Keratinocyte (primary cell): ENCODE results near the gene FOXC1. TPM values are rescaled to one million over a fixed set of nuclear protein-coding genes. Genes with fewer than 3 reads are reported as not detected.

Experiments
- DNase-seq: peaks from one replicate; pipeline ENCODE4 v3.0.0-alpha.2; 2011; ENCODE audit warnings: low read depth, missing footprints, low spot score
- FAIRE-seq: peaks from 2 replicates; lab custom pipeline; 2011; peaks lifted over from hg19 to GRCh38; lab: Jason Lieb, UNC
- H2AFZ ChIP-seq: 2 replicates; pipeline ENCODE4 v1.6.0; 2012; ENCODE audit warnings: low read length, control low read depth, inconsistent platforms; ENCODE audit not compliant: control insufficient read depth
- H3K27ac ChIP-seq: 2 replicates; pipeline ENCODE4 v1.5.1; 2011; ENCODE audit warnings: low read length; ENCODE audit not compliant: control insufficient read depth, insufficient read depth
- H3K27me3 ChIP-seq: 3 replicates; pipeline ENCODE4 v1.6.0; 2011; ENCODE audit warnings: low read length; ENCODE audit not compliant: control insufficient read depth, insufficient read depth; ENCODE audit errors: extremely low read depth
- H3K36me3 ChIP-seq, 2 experiments: 2 replicates in 1 of 2; 3 replicates in 1 of 2; pipeline ENCODE4 v1.5.1; 2011; ENCODE audit warnings: low read length in 2 of 2, mild to moderate bottlenecking in 1 of 2; ENCODE audit not compliant: control insufficient read depth in 2 of 2, insufficient read depth in 2 of 2; ENCODE audit errors: extremely low read depth in 1 of 2
- H3K4me1 ChIP-seq: 3 replicates; pipeline ENCODE4 v1.5.1; 2011; ENCODE audit warnings: low read length; ENCODE audit not compliant: control insufficient read depth, insufficient read depth; ENCODE audit errors: extremely low read depth
- H3K4me2 ChIP-seq: 3 replicates; pipeline ENCODE4 v1.6.0; 2011; ENCODE audit warnings: low read depth, low read length; ENCODE audit not compliant: control insufficient read depth, insufficient read depth; ENCODE audit errors: extremely low read depth
- H3K4me3 ChIP-seq, 3 experiments: fragments of 200-600 bp in 1 of 3; sonication (generic) in 1 of 3; 2 replicates in 2 of 3; 3 replicates in 1 of 3; pipeline ENCODE4 v1.5.1; 2011 to 2016; ENCODE audit warnings: low read length in 3 of 3, mild to moderate bottlenecking in 3 of 3, control low read depth in 2 of 3, inconsistent platforms in 1 of 3, low read depth in 1 of 3, mixed read lengths in 1 of 3, mixed run types in 1 of 3, moderate library complexity in 1 of 3; ENCODE audit not compliant: control insufficient read depth in 2 of 3, insufficient read depth in 2 of 3; ENCODE audit errors: extremely low read depth in 1 of 3
- H3K79me2 ChIP-seq: 2 replicates; pipeline ENCODE4 v1.6.0; 2012; ENCODE audit warnings: low read length; ENCODE audit not compliant: control insufficient read depth, insufficient read depth
- H3K9ac ChIP-seq: 3 replicates; pipeline ENCODE4 v1.6.0; 2011; ENCODE audit warnings: low read length; ENCODE audit not compliant: control insufficient read depth, insufficient read depth; ENCODE audit errors: extremely low read depth
- H3K9me1 ChIP-seq: 3 replicates; pipeline ENCODE4 v1.6.0; 2011; ENCODE audit warnings: low read length; ENCODE audit not compliant: control insufficient read depth, insufficient read depth; ENCODE audit errors: extremely low read depth
- H3K9me3 ChIP-seq: 2 replicates; pipeline ENCODE4 v1.5.1; 2012; ENCODE audit warnings: low read depth, low read length; ENCODE audit not compliant: control insufficient read depth
- H4K20me1 ChIP-seq: 3 replicates; pipeline ENCODE4 v1.6.0; 2011; ENCODE audit warnings: low read length; ENCODE audit not compliant: control insufficient read depth, insufficient read depth; ENCODE audit errors: extremely low read depth
- EZH2 ChIP-seq: IDR thresholded peaks from one replicate; pipeline ENCODE4 v1.6.1; 2012; ENCODE audit warnings: inconsistent platforms, mild to moderate bottlenecking, low read length, moderate library complexity
- dilution Hi-C: fragments of 300-500 bp; cut with MboI; formaldehyde crosslinking; loops from one replicate; pipeline ENCODE4 v1.7.0; 2020; ENCODE audit warnings: low sequenced_read_pairs; ENCODE audit not compliant: extremely low pct_ligation_motif_present
- polyA plus RNA-seq, 5 experiments: library from polyadenylated mRNA; depleted of rRNA in 3 of 5; stranded (reverse) in 3 of 5; stranded (forward) in 1 of 5; unstranded in 1 of 5; fragments of >200 nt; gene quantifications; 1 replicate in 1 of 5; 2 replicates in 3 of 5; 3 replicates in 1 of 5; pipeline versions ENCODE4 v1.2.1 to v1.2.3, GENCODE V29; 2011 to 2012; ENCODE audit warnings: missing spikeins in 2 of 5, low read depth in 1 of 5, low replicate concordance in 1 of 5
- TF ChIP-seq, protein P1 (sequence below), 3 experiments: IDR thresholded peaks in 1 of 3; conservative IDR thresholded peaks in 1 of 3; optimal IDR thresholded peaks in 1 of 3; 2 replicates in 2 of 3; 3 replicates in 1 of 3; pipeline versions ENCODE3 to v1.5.1; 2011; ENCODE audit warnings: low read length in 3 of 3, mild to moderate bottlenecking in 3 of 3, moderate library complexity in 2 of 3, control low read depth in 1 of 3, inconsistent platforms in 1 of 3; ENCODE audit not compliant: insufficient read depth in 2 of 3; ENCODE audit errors: extremely low read depth in 1 of 3

The FOXC1 gene
- polyA plus RNA-seq, 1 donor (not counting 4 experiments of a cell fraction or from before 2014, with no cell fraction given) = 4.3 TPM

DNA sequence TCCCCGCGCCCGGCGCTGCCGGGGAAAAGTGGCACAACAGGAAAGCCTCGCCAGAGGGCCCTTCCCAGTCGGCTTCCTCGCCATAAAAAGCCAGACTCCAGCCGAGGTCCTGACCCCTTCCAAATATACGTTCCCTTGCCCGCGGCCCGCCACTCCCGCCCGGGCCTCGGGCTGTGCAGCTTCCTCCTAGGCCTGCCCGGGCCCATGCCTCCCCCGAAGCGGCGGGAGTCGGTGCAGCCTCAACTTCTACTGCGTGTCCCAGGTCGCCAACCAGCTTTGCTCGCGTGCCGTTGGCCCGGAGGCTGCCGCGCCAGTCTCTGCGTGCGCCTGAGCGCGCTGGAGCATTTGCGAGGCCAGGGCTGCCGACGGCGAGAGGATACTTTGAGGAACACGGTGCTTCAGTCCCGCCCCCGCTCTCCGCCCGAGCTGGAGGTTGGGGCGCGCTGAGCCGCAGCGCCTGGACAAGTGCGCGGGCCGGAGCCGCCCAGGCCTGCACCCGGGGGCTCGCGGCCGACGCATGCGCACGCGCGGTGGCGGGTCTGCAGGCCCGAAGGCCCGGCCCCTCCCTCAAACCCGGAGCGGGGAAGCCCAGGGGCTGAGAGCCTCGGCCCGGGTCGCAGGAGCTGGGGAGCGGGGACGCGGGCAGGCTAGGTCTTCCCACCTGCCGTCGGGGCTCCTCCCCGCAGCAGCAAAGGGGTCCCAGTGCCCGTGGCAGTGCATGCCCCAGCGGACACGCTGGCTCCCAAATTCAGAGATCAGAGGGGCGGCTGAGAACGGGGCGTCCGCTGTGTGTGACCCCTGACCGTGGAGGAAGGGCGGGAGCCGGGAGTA lies 10.2 kb downstream of the FOXC1 start:
- TF ChIP-seq, protein P1, sequence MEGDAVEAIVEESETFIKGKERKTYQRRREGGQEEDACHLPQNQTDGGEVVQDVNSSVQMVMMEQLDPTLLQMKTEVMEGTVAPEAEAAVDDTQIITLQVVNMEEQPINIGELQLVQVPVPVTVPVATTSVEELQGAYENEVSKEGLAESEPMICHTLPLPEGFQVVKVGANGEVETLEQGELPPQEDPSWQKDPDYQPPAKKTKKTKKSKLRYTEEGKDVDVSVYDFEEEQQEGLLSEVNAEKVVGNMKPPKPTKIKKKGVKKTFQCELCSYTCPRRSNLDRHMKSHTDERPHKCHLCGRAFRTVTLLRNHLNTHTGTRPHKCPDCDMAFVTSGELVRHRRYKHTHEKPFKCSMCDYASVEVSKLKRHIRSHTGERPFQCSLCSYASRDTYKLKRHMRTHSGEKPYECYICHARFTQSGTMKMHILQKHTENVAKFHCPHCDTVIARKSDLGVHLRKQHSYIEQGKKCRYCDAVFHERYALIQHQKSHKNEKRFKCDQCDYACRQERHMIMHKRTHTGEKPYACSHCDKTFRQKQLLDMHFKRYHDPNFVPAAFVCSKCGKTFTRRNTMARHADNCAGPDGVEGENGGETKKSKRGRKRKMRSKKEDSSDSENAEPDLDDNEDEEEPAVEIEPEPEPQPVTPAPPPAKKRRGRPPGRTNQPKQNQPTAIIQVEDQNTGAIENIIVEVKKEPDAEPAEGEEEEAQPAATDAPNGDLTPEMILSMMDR (optimal IDR thresholded peaks at IDR 0.05 in 1 of 3, IDR thresholded peaks at IDR 0.05 in 1 of 3, conservative IDR thresholded peaks at IDR 0.05 in 1 of 3; ENCODE audit: extremely low read depth in 1 of 3, insufficient read depth in 2 of 3, low read length in 3 of 3) = no peak
- TF ChIP-seq EZH2 = no peak
- Histone ChIP-seq H3K27me3 (peaks cover 1% of the 10 kb centered on the region), H3K27ac (no peak overlapping the region), H3K9me1 (no peaks in the 10 kb centered on the region), H2AFZ (peak overlapping the region; percentile 66), H3K4me3 (peak overlapping the region in 1 of 3 experiments; percentile 20), H3K4me2 (peak overlapping the region; percentile 54), H4K20me1 (no peaks in the 10 kb centered on the region), H3K9me3 (no peaks in the 10 kb centered on the region), H3K36me3 (no peaks in the 10 kb centered on the region), H3K4me1 (peaks cover 3% of the 10 kb centered on the region), H3K79me2 (peaks cover 3% of the 10 kb centered on the region), H3K9ac (no peak overlapping the region)
- dilution Hi-C loops = no loop called here
- DNase-seq (no peak), FAIRE-seq (no peak)

DNA sequence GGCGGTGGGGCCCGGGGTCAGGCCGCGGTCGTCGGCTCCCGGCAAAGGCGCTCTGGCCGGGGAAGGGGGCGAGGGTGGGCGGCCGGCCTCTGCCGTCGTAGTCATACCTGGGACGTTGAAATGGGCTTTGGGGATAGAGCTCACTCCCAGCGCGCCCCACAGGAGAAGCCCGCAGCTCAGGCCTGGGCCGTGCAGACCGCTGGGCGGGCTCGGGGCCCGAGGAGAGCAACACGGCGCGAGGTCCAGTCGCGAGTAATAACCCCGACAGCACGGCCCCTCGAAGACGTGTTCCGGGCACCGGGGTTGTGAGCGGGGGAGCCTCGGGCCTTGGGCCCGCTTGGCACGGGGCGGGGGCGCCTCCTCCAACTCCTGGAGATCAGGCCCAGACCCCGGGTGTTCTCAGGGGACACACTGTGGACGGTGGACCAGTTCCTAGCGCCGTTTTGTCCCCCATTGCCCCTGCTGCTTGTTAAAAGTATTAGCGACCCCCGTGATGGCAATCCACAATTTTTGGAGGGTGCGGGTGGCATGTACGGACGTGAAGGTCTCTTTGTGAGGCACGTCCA lies 10.9 kb downstream of the FOXC1 start:
- Histone ChIP-seq H3K4me1 (peaks cover 6% of the 10 kb centered on the region), H3K9ac (no peak overlapping the region), H4K20me1 (no peaks in the 10 kb centered on the region), H3K27me3 (peaks cover 6% of the 10 kb centered on the region), H2AFZ (no peak overlapping the region), H3K79me2 (no peaks in the 10 kb centered on the region), H3K9me1 (no peaks in the 10 kb centered on the region), H3K9me3 (no peaks in the 10 kb centered on the region), H3K27ac (no peak overlapping the region), H3K36me3 (no peaks in the 10 kb centered on the region), H3K4me2 (no peak overlapping the region), H3K4me3 (no peak overlapping the region)
- FAIRE-seq (no peak), DNase-seq (no peak)
- TF ChIP-seq, protein P1 (optimal IDR thresholded peaks at IDR 0.05 in 1 of 3, IDR thresholded peaks at IDR 0.05 in 1 of 3, conservative IDR thresholded peaks at IDR 0.05 in 1 of 3; ENCODE audit: extremely low read depth in 1 of 3, insufficient read depth in 2 of 3, low read length in 3 of 3) = no peak
- TF ChIP-seq EZH2 = no peak
- dilution Hi-C loops = no loop called here
